GM13977 (cell line): ENCODE data around the gene KDM5C.

Experiments
- DNase-seq: peaks from one replicate; pipeline ENCODE4 v3.0.0; 2012; ENCODE audit warnings: low spot score
- in situ Hi-C: fragments of 300-500 bp; cut with MboI; formaldehyde crosslinking; loops from one replicate; pipeline ENCODE4 v1.12.0; 2022; ENCODE audit warnings: low sequenced_read_pairs, low pct_unique_long_range_greater_than_20kb, mixed read lengths, inconsistent platforms; ENCODE audit not compliant: unreplicated experiment
- TF ChIP-seq, protein P1 (sequence below): IDR thresholded peaks from 2 replicates; pipeline ENCODE4 v1.5.1; 2012; ENCODE audit warnings: mild to moderate bottlenecking, control low read depth; ENCODE audit not compliant: insufficient read depth; ENCODE audit errors: extremely low read depth, missing control alignments

KDM5C gene

DNA sequence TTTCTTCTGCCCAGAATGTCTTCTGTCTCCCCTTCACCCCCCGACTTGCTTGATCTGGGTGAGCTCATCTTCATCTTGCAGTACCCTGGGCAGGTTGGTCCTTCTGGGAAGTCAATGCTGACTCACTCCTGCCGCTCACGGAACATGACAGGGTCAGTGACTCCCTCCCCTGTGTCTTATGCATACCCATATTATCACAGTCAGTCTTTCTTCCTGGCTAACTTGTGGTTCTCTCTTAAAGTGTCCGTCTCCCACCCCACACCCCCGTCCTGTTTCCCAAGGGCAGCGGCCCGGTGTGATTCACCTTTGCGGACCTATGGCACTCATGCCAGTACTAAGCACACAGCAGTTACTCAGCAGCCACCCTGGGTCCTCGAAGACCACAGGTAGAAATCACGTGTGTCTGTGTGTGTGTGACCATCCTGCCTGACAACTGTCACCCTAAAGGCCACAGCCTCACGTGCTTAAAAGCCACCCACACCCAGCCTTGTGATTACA lies 38.6 kb upstream of the KDM5C start:
- in situ Hi-C loops, result no loop called here
- TF ChIP-seq, protein P1, sequence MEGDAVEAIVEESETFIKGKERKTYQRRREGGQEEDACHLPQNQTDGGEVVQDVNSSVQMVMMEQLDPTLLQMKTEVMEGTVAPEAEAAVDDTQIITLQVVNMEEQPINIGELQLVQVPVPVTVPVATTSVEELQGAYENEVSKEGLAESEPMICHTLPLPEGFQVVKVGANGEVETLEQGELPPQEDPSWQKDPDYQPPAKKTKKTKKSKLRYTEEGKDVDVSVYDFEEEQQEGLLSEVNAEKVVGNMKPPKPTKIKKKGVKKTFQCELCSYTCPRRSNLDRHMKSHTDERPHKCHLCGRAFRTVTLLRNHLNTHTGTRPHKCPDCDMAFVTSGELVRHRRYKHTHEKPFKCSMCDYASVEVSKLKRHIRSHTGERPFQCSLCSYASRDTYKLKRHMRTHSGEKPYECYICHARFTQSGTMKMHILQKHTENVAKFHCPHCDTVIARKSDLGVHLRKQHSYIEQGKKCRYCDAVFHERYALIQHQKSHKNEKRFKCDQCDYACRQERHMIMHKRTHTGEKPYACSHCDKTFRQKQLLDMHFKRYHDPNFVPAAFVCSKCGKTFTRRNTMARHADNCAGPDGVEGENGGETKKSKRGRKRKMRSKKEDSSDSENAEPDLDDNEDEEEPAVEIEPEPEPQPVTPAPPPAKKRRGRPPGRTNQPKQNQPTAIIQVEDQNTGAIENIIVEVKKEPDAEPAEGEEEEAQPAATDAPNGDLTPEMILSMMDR, result no peak
- DNase-seq, result no peak

GRCh38 chrX:53262918-53263394 lies 37.9 kb upstream of the KDM5C start:
- TF ChIP-seq, protein P1, result no peak
- DNase-seq, result no peak
- in situ Hi-C loops, result no loop called here

DNA sequence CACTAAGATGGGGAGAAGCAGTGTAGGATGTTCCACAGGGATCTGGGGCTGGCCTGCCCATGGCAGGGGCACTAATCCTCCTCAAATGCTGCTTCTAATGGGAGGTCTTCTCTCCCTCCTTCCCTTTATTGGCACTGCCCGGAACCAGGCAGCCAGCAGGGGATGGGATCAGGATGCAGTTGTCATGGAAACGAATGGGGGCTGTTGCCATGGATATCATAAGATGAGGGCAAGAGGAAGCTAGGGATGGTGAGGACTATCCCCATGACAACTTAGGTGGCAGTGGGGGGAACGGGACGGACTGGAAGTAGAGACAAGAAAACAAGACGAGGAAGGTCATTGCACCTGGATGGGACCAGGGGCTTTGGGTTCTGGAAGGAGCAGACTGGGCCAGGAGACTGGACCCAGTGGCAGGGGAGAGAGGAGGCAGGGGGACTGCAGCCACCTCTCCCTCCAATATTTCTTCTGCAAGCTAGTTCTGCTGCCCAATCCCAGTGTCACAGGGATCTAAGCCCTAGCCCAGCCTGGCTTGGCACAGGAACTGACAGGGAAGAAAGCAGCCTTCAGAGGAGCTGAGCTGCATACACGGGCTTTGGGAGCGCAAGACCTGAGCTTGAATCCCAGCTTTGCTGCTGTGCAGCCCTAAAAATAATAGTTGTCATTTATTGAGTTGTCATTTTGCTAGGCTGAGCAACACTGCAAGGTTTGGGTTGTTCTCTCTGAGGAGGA lies 37.3 kb upstream of the KDM5C start:
- in situ Hi-C loops, result no loop called here
- TF ChIP-seq, protein P1, result no peak
- no peak for DNase-seq

DNA sequence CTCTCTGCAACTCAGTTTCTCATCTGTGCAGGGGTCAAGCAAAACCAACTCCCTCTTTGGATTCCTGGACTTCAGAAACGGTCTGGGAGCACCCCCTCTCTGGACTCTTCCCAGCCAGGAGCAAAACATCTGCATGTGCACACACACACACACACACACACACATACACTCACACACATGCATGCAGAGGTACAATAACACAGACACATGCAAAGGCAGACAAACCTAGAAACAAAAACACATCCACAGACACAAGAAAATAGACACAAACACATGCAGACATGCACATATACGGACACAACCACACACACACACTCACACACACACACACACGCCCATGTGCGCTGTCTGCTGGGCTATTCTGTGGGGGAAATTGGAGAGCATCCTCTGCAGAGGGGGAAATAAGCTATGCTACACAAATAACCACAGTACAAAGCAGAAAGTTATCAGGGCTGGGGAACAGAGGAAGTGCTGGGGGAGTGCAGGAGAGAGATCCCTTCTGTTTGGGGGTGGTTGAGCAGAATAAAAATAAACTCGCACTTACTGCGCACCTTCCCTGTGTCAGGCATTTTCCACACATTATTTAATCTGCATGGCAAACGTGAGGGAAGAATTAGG lies 36.5 kb upstream of the KDM5C start:
- TF ChIP-seq, protein P1, result no peak
- in situ Hi-C loops, result no loop called here
- DNase-seq, result no peak

DNA sequence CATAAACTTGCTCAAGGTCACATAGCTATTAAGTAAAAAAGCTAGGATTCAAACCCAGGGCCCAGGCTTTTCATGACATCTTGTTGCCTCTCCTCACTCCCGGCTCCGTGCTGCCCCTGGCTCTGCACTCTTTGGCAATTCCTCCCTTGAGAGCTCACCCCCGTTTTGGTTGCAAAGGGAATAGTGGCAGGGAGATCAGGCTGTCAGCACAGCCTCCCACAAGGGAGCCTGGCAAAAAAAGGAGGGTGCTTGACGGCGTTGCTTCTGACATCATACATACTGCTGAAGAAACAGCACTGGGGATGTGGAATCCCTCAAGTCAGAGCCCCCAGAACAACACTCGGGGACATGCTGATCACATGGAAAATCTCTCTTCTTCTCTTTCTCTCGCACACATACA lies 35.8 kb upstream of the KDM5C start:
- no peak for DNase-seq
- in situ Hi-C loops, result no loop called here
- TF ChIP-seq, protein P1, result no peak

GRCh38 chrX:53257670-53258423 lies 32.8 kb upstream of the KDM5C start:
- in situ Hi-C loops, result no loop called here
- TF ChIP-seq, protein P1, result no peak
- DNase-seq, result no peak
